Neural cell (in vitro differentiated cells): ENCODE measurements around the gene MACF1.

Experiments
- CTCF ChIP-seq: fragments of 450-650 bp; IDR thresholded peaks from 2 replicates; pipeline ENCODE4 v1.5.1; 2014; ENCODE audit warnings: antibody characterized with exemption, mild to moderate bottlenecking, moderate library complexity; ENCODE audit not compliant: poor library complexity, severe bottlenecking
- EZH2 ChIP-seq: fragments of 200-600, 300-800 bp; shearing (Covaris generic), sonication (generic); IDR thresholded peaks from 2 replicates; pipeline ENCODE4 v1.6.1; 2014; ENCODE audit warnings: antibody characterized with exemption, low read length, borderline replicate concordance, mild to moderate bottlenecking; ENCODE audit not compliant: insufficient read depth, poor library complexity, severe bottlenecking

DNA sequence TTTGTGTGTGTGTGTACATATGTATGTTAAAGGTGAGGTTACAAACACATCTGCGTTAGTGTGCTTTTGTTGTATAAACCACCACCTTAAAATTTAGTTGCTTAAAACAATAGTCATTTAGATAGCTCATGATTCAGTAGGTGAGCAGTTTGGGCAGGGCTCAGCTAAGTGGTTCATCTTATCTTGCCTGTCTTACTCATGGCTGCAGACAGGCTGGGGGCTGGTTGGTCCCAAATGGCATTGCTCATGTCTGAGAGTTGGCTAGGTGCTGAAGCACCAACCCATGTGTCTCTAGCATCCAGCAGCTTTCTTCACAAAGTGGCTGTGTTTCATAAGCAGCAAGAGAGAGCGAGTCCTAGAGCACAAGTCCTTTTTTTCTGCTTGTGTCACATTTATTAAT lies 91.4 kb downstream of the MACF1 start:
- no peak for TF ChIP-seq EZH2
- no peak for TF ChIP-seq CTCF
